GM19240 (cell line): Measurements from ENCODE around the gene BUD13.

Experiments
- DNase-seq: peaks from one replicate; pipeline ENCODE4 v3.0.0; 2011; ENCODE audit warnings: low spot score; ENCODE audit not compliant: insufficient read length

BUD13 gene

DNA sequence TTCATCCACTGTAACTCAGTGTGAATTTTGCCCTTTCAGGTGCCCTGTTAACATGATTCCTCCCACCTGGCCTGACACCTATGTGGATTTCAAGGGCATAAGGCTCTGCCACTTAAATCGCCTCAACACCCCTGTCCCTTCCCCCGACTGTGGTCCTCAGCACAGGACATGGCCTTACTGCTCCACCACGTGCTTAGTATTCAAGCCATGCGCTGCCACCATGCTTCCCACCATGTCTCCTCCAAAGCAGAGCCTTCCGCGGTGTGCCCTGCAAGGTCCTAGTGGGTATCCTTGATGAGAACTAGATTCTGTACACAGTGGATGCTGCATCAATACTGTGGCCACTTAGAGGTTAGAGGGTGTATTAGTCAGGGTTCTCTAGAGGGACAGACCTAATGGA lies 51.9 kb downstream of the BUD13 start:
- no peak for DNase-seq

DNA sequence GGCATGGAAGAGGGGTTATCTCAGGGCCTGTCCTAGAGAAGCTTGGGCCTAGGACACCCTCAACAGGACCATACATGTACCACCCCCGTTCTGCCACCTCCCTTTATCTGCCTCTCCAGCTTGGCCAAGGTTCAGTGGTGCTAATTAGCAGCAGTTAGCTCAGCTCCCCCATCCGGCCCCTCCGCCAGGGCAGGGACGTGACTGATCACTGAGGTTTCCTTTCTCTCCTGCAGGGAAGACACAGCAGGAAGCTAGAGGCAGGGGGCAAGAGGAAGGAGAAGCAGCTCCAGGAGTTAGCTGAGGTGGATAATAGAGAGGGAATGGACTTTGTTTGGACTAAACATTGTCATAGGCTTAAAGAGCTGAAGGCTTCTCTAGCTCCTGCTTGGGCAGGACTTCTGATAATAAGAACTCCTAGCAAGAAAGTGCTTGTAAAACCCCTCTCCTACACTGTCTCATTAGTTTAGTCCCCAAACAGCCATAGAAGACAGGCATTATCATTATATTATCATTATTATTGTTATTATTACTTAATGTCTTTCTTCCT lies 53.8 kb downstream of the BUD13 start:
- DNase-seq: no peak

DNA sequence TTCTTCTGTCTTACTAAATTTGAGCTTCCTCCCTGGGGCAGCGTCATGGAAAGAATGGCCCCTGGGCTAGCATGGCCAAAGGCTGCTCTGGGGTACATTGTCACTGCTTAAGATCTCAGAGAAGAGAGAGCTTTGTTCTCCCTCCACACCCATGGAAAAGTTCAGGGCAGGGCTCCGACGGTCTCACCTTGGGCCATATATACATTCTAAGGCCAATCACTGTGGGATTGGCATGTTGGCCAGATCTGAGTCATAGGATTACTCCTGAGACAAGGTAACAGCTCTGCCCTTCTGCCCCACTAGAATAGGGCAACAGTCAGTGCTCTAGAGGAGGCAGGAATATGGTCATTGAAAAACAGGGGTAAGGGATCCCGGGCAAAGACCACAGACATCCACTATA lies 56.2 kb downstream of the BUD13 start:
- no peak for DNase-seq

DNA sequence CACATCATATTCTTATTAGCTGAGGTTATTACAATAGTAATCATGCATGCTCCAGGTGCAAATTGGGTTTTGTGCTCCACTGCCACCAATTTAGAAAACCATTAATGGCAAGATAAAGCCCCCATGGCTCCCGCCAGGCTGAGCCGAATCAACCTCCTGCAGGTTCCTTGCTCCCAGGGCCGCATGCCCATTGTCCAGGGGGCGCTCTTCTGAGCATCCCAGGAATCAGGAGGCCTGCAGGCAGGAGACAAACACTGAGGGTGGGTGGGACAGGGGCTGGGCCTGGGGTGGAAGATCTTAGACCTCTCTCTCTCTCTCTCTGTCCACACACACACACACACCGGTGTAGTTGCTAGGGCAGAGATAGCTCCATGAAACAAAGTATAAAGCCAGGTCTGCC lies 57.4 kb downstream of the BUD13 start:
- DNase-seq: no peak

DNA sequence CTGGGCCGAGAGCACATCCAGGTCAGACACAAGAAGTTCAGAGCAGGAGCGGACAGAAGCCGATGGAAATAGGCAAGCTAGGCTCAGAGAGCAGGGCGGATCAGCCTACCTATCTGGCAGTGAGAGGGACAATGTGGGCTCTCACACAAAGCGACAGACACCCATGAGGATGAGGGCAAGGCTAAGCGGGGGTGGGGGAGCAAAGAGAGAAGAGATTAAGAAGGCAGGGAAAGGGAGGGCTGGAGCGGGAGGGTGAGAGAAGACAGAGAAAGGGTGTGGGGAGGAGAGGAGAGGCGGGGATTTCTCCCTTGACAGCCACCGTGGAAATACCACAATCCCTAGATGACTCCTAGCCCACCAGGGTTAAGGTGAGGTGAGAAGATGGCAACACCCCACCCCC lies 57.9 kb downstream of the BUD13 start:
- DNase-seq: no peak

DNA sequence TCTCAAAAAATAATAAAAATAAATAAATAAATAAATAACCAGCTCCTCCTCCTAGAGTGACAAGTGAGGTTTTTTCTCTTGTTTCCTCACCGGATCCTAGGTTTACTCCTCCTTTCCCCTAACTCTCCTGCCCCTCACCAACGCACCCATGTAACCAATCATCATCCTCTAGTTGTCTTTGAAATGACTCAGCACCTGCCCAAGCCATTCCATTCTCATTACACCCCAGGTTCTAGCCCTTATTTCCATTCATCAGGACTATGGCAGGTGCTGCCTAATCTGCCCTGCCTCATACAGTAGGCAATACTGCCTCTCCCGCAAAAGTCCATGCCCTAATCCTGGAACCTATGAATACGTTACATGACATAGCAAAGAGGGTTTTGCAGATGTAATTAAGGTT lies 60.4 kb downstream of the BUD13 start:
- no peak for DNase-seq

DNA sequence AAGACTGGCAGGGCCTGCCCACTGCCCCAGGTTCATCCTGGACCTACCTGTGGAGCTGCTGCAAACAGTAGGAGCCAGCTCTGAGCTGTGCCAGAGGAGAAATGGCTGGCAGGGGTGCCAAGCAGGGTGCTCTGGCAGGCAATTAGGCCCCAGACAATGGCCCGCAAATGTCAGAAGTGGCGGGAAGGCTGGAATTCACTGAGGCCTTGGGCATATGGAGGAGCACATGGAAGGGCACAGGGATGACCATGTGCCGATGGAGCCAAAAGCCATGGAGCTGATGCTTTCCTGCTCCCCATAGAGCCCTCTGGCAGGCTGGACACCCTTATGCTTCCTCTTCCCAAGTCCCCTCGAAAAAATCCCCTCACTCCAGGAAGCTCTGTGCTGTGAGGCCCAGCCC lies 62.0 kb downstream of the BUD13 start:
- DNase-seq: no peak

DNA sequence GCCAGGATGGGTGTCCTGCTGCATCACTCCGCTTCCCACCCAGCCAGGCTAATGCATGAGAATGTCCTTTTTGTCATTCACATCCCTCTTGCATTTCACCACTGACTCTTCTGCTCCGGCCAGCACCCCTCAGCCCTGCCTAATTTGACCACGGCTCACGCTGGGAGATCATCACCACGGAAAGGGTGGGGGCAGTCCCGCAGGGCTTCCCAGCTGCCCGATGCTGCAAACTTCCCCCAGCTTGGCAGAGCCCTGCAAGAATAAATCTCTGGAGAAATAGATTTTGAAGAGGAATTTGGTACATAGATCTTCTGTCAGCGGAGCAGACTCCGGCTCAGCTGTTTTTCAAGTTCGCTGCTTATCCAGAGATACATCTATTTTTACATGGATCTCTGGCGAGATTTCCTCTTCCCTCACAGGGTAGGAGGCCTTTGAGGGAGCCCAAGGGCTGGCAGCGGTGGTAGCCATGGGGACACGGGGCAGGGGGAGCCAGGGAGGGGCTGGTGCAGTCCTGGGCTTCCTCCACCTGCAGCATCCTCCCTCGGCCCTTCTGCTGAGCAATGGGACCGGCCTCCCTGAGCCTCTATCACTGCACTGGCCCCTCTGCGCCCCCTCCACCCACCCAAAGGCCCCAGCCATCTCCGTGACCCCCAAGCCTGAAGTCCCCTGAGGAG lies 62.6 kb downstream of the BUD13 start:
- DNase-seq: no peak

DNA sequence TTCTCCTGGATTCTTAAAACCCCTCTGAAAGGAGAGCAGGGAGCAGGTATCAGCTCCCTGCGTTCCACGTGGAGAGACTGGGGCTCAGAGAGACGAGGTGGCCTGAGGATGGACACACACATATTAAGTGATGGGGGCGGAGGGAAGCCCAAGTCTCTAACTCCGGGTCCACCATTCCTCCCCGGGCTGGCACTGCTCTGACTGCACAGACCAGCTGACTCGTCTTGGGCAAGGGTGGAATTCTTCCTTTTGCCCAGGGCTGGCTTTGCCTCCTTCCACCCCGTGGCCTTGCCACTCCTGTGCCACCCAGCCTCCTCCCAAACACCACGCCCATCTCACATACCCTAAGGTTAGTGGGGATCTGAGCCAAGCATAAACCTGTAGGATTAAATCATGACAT lies 65.0 kb downstream of the BUD13 start:
- DNase-seq: no peak

DNA sequence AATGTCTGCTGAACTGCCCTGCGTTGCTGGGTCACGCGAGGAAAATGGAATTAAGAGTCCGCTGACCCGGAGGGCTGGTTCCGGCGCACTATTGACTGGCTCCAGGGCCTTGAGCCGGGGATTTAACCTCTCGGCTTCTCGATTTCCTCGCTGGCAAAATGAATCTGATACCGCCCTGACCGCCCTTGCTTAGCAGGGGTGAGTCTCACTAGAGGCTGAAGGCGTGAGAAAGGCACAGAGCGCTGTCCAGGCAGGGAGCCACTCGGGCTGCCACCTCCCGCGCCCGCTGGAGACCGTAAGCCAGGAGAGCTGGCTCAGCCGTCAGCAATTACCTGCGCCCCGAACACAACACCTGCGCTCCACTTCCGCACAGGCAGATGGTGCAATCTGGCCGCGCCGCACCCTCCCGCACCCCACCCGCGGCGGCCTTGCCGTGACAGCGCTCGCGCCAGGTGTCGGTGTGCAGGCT lies 65.6 kb downstream of the BUD13 start:
- DNase-seq: no peak

DNA sequence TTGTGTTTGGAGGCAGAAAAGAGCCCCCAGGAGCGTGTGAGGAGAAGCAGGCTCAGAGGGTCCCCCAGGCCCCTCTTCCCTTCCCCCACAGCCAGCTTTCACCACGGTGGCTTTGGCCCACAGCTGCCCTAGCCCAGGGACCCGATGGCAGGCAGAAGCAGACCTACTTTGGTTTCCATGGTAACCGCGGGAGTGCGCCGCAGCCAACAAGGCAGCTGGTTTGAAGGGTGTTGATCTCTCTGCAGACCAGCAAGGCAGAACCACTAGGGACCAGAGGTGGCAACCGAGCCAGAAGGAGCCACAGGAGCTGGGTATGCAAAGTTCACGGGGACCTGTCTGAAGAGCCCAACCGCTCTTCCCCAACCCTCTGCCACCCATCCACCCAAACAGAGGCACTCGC lies 69.4 kb downstream of the BUD13 start:
- no peak for DNase-seq

DNA sequence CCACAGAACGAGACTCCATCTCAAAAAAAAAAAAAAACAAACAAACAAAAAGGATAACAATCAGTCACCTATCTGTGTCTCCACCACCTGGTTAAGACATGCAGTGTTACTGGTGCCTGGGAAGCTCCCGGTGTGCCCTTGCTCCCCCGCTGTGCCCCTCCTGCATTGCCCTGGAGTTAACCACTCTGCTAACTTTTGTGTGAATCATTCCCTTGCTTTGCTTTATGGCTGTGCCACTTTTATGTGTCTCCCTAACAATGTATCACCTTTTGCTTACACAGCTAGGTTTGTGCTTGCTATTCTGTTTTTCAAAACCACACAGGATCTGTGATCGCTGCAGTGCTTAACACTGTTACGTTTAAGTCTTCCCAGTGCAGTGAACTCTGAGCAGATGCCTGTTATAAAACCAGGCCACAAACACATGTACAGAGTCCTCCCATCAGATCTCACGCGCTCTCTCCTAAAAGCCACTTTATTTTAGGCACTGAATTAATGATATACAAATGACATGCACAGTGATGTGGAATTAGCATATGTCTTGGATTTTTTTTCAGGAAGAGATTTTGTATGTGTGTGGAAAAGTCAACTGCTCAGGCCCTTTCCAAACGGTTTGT lies 69.9 kb downstream of the BUD13 start:
- DNase-seq: no peak

DNA sequence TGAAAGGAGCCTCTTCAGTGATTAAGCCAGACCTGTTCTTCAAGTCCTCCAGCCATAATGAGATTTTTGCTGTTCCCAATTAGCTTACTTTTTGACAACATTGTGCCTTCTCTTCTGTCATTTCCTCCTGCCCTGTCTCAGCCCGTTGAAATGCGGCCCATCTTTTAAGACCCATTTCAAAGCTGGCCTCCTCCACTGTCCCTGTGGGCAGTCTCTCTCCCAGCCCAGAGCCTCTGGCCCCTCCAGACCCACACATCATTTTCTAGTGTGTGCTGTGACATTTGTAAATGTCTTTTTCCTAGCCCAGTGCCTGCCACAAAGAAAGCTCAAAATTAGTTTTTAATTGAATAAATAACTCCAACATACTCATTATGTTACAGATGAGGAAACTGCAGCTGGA lies 70.9 kb downstream of the BUD13 start:
- DNase-seq: no peak

DNA sequence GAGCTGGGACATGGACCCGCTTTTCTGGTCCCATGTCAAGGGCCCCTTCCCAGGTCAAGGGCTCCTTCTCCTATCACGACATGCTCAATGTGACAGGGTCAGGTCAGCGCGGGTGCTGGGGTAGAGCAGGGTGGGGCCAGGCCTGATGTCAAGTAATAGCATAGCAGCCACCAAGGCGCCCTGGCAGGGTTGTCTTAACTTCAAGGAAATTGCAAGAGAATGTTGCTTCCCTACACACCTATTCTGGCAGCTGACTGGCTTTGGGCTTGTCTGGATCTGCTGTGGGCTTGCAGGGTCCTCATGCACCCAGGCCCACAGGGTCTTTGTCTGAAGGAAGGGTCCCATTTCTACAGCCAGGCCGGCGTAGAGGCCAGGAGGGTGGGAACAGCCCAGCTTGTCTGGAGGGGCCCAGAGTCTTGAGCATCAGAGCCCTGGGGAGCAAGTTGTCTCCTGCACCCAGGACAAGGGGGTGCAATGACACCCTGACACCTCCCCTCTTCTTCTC lies 71.4 kb downstream of the BUD13 start:
- no peak for DNase-seq

DNA sequence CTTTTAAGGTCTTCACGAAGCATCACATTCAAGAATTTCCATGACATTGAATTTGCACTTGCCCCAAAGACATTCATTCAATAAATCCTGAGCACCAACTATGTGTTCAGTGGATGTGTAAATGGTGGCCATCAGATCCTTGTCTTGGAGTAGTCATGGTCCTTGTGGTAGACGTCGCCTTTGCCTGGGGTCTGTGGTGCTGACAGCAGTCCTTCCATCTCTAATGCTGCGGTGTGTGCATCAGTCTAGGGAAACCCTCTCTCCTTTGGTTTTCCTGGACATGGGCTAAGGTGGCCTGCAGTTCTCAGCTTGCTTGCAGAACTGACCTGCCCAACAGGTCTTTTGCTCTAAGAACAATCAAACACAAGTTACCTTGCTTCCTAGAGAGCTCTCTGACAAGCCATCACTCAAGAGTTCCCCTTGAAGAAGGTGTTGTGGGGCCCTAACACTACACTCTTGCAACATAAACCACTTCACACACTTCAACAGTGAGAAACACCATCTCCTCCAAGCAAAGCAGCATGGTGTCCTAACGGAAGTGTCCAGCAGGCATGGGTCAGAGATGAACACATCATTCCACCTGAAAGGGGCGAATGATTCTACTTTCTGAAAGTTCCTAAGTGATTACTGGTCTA lies 72.1 kb downstream of the BUD13 start:
- DNase-seq: no peak
